HUES6 (cell line): ENCODE measurements around the gene PRUNE2.

Experiments used
- H3K27ac ChIP-seq: 2 replicates; pipeline ENCODE4 v1.7.0; 2013; ENCODE audit warnings: low read depth, mild to moderate bottlenecking, low read length, inconsistent platforms
- H3K27me3 ChIP-seq: 2 replicates; pipeline ENCODE4 v1.6.1; 2013; ENCODE audit warnings: low read length; ENCODE audit not compliant: control insufficient read depth, insufficient read depth
- H3K36me3 ChIP-seq: 2 replicates; pipeline ENCODE4 v1.6.1; 2013; ENCODE audit warnings: low read length; ENCODE audit not compliant: control insufficient read depth, insufficient read depth
- H3K4me1 ChIP-seq: 2 replicates; pipeline ENCODE4 v1.6.1; 2013; ENCODE audit warnings: low read length; ENCODE audit not compliant: control insufficient read depth, insufficient read depth
- H3K4me3 ChIP-seq: 2 replicates; pipeline ENCODE4 v1.5.1; 2013; ENCODE audit warnings: low read depth, low read length
- H3K9ac ChIP-seq: one replicate; pipeline ENCODE4 v1.6.1; 2013; ENCODE audit warnings: mild to moderate bottlenecking, low read length
- H3K9me3 ChIP-seq: 2 replicates; pipeline ENCODE4 v1.6.1; 2013; ENCODE audit warnings: low read depth, low read length; ENCODE audit not compliant: control insufficient read depth, insufficient read depth

Gene PRUNE2

GRCh38 chr9:76737154-76737902 lies 168.6 kb downstream of the PRUNE2 start:
- no peak overlapping the region for H3K9ac ChIP-seq
- no peaks in the 10 kb centered on the region for H3K9me3 ChIP-seq
- H3K4me1 ChIP-seq: no peaks in the 10 kb centered on the region
- H3K4me3 ChIP-seq: no peak overlapping the region
- H3K36me3 ChIP-seq: no peaks in the 10 kb centered on the region
- H3K27ac ChIP-seq: no peak overlapping the region
- H3K27me3 ChIP-seq: no peaks in the 10 kb centered on the region

GRCh38 chr9:76734716-76735115 lies 171.2 kb downstream of the PRUNE2 start:
- Histone ChIP-seq H3K4me3 (no peak overlapping the region), H3K27ac (no peak overlapping the region), H3K9ac (no peak overlapping the region), H3K9me3 (no peaks in the 10 kb centered on the region), H3K36me3 (no peaks in the 10 kb centered on the region), H3K27me3 (no peaks in the 10 kb centered on the region), H3K4me1 (no peaks in the 10 kb centered on the region)

GRCh38 chr9:76733096-76733495 lies 172.8 kb downstream of the PRUNE2 start:
- Histone ChIP-seq H3K9ac (no peak overlapping the region), H3K4me3 (no peak overlapping the region), H3K9me3 (no peaks in the 10 kb centered on the region), H3K27ac (no peak overlapping the region), H3K4me1 (no peaks in the 10 kb centered on the region), H3K36me3 (no peaks in the 10 kb centered on the region), H3K27me3 (no peaks in the 10 kb centered on the region)

- Histone ChIP-seq H3K9me3 (no peaks in the 10 kb centered on the region), H3K4me3 (no peak overlapping the region), H3K36me3 (no peaks in the 10 kb centered on the region), H3K9ac (no peak overlapping the region), H3K27me3 (no peaks in the 10 kb centered on the region), H3K4me1 (no peaks in the 10 kb centered on the region), H3K27ac (no peak overlapping the region)
Measured at GRCh38 chr9:76732341-76732958, 173.5 kb downstream of the PRUNE2 start.

GRCh38 chr9:76730801-76731200 lies 175.1 kb downstream of the PRUNE2 start:
- Histone ChIP-seq H3K27ac (no peak overlapping the region), H3K9ac (no peak overlapping the region), H3K27me3 (no peaks in the 10 kb centered on the region), H3K9me3 (no peaks in the 10 kb centered on the region), H3K36me3 (no peaks in the 10 kb centered on the region), H3K4me3 (no peak overlapping the region), H3K4me1 (no peaks in the 10 kb centered on the region)

GRCh38 chr9:76729980-76730737 lies 175.8 kb downstream of the PRUNE2 start:
- no peaks in the 10 kb centered on the region for H3K4me1 ChIP-seq
- H3K36me3 ChIP-seq: no peaks in the 10 kb centered on the region
- no peak overlapping the region for H3K4me3 ChIP-seq
- no peak overlapping the region for H3K27ac ChIP-seq
- H3K9ac ChIP-seq: no peak overlapping the region
- no peaks in the 10 kb centered on the region for H3K27me3 ChIP-seq
- no peaks in the 10 kb centered on the region for H3K9me3 ChIP-seq

GRCh38 chr9:76729116-76729515 lies 176.8 kb downstream of the PRUNE2 start:
- H3K4me3 ChIP-seq: no peak overlapping the region
- no peaks in the 10 kb centered on the region for H3K4me1 ChIP-seq
- no peaks in the 10 kb centered on the region for H3K36me3 ChIP-seq
- no peak overlapping the region for H3K9ac ChIP-seq
- no peaks in the 10 kb centered on the region for H3K27me3 ChIP-seq
- H3K9me3 ChIP-seq: no peaks in the 10 kb centered on the region
- no peak overlapping the region for H3K27ac ChIP-seq

- no peaks in the 10 kb centered on the region for H3K9me3 ChIP-seq
- no peaks in the 10 kb centered on the region for H3K4me1 ChIP-seq
- no peaks in the 10 kb centered on the region for H3K27me3 ChIP-seq
- H3K36me3 ChIP-seq: no peaks in the 10 kb centered on the region
- H3K27ac ChIP-seq: no peak overlapping the region
- no peak overlapping the region for H3K4me3 ChIP-seq
- H3K9ac ChIP-seq: no peak overlapping the region
Measured at GRCh38 chr9:76725885-76726284, 180.0 kb downstream of the PRUNE2 start.

- H3K4me1 ChIP-seq: no peaks in the 10 kb centered on the region
- H3K4me3 ChIP-seq: no peak overlapping the region
- H3K9ac ChIP-seq: no peak overlapping the region
- no peaks in the 10 kb centered on the region for H3K36me3 ChIP-seq
- H3K9me3 ChIP-seq: no peaks in the 10 kb centered on the region
- no peaks in the 10 kb centered on the region for H3K27me3 ChIP-seq
- no peak overlapping the region for H3K27ac ChIP-seq
Measured at GRCh38 chr9:76725011-76725546, 180.8 kb downstream of the PRUNE2 start.

GRCh38 chr9:76720245-76720644 lies 185.7 kb downstream of the PRUNE2 start:
- H3K9me3 ChIP-seq: no peaks in the 10 kb centered on the region
- no peaks in the 10 kb centered on the region for H3K36me3 ChIP-seq
- no peaks in the 10 kb centered on the region for H3K27me3 ChIP-seq
- no peak overlapping the region for H3K9ac ChIP-seq
- no peak overlapping the region for H3K27ac ChIP-seq
- H3K4me3 ChIP-seq: no peak overlapping the region
- H3K4me1 ChIP-seq: 0 out of 2 replicates have a peak, but pooled peaks cover 6% of the 10 kb centered on the region

- Histone ChIP-seq H3K9me3 (no peaks in the 10 kb centered on the region), H3K27me3 (no peaks in the 10 kb centered on the region), H3K9ac (no peak overlapping the region)
Measured at GRCh38 chr9:76718166-76718565, 187.7 kb downstream of the PRUNE2 start.

More at GRCh38 chr9:76718166-76718565, 187.7 kb downstream of the PRUNE2 start:
- Histone ChIP-seq H3K27ac (no peak overlapping the region), H3K4me1 (0 out of 2 replicates have a peak, but pooled peaks cover 6% of the 10 kb centered on the region), H3K36me3 (no peaks in the 10 kb centered on the region), H3K4me3 (no peak overlapping the region)
